NCI-H187 treated with DMSO at 0.1 percent for 48 hours (cell line): ENCODE results near the gene TPT1.
"Not testable (repeated sequence)": the region's sequence is repeated elsewhere in the genome, so short reads cannot be mapped to it uniquely, and the experiment has no call there.

Experiments used
- DNase-seq: peaks from one replicate; lab custom pipeline; 2025; lab: John Stamatoyannopoulos, UW

The TPT1 gene

GRCh38 chr13:45341034-45341798, at the start of gene TPT1:
TPT1 (minus strand) TSS chr13:45341183; CDS start chr13:45341069, 114 bp downstream.
- peak; percentile 79 for DNase-seq

GRCh38 chr13:45390348-45390747, 49.4 kb upstream of the TPT1 start:
- DNase-seq = not testable (repeated sequence)

- no peak for DNase-seq
Measured at GRCh38 chr13:45388664-45389063, 47.7 kb upstream of the TPT1 start.

DNA sequence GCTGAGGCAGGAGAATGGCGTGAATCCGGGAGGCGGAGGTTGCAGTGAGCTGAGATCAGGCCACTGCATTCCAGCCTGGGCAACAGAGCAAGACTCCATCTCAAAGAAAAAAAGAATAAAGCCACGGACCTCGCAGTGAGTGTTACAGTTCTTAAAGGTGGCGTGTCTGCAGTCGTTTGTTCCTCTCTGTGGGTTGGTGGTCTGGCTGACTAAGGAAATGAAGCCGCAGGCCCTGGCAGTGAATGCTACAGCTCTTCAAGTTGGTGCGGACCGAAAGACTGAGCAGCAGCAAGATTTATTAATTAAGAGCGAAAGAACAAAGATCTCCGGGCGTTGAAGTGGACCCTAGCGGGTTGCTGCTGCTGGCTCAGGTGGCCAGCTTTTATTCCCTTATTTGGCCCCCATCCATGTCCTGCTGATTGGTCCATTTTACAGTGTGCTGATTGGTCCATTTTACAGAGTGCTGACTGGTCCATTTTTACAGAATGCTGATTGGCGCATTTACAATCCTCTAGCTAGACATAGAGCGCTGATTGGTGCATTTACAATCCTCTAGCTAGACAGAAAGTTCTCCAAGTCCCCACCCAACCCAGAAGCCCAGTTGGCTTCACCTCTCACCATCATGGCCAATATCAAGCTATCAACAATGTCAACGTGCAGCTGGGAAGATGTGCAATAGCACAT, 46.1 kb upstream of the TPT1 start:
- DNase-seq = not testable (repeated sequence)

GRCh38 chr13:45385907-45386553, 45.0 kb upstream of the TPT1 start:
- DNase-seq = no peak

GRCh38 chr13:45385320-45385719, 44.3 kb upstream of the TPT1 start:
- DNase-seq = no peak

DNA sequence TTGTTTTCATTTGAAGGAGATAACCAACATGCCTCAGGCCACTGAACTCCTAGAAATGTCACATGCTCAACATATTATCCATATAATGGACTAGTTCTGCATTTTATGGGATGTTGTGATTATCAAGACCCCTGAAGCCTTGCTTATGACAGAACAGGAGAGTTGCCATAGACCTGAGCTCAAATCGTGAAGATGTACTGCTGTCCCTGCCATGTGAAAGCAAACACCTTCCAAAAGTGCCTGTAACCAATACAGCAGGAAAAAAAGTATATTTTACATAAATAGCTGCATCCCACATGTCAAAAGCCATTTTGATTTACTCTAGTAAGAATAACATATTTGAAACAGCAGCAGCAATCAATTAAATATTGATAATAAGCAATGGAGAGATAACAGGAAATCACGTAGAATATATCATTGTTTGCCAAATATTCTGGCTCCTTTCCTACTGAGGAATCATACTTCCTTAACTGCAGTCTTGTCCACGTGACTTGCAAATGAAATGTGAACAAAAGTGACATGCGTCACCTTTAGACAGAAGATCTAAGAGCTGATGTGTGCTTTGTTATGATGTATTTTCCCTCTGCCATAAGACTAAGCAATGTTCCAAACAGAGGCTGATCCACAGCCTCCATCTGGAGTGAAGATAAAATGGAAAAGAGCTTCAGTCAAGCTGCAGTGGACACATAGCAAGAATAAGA, 43.6 kb upstream of the TPT1 start:
- DNase-seq = no peak

DNA sequence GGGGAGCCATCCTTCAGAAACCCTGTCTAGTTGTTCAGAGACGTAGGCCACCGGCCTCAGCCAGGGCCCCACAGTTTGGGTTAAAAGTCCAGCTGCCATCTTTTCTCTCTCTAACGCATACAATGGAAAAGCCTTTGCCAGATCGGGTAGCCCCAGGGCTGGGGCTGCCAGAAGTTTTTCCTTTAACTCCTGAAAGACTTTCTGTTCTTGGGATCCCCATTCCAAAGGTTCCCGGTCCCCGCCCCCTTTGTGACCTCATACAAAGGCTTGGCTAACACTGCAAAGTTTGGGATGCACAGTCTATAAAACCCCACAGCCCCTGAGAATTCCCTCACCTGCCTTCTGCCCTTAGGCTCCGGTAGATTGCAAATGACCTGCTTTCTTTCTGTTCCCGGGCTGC, 41.8 kb upstream of the TPT1 start:
- not testable (repeated sequence) for DNase-seq

DNA sequence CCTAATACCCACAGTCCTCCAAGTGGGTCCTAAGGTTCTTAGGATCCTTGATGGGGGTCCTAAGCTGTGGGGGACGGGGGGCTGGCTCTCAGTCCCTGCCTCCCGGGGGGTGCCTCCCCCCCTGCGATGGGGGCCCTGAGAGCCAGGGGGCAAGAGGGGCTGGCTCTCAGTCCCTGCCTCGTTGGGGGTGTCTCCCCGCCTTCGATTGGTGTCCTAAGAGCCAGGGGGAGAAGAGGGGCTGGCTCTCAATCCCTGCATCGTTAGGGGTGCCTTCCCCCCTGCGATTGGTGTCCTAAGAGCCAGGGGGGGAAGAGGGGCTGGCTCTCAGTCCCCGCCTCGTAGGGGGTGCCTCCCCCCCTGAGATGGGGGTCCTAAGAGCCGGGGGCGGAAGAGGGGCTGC, 40.2 kb upstream of the TPT1 start:
- no peak for DNase-seq

DNA sequence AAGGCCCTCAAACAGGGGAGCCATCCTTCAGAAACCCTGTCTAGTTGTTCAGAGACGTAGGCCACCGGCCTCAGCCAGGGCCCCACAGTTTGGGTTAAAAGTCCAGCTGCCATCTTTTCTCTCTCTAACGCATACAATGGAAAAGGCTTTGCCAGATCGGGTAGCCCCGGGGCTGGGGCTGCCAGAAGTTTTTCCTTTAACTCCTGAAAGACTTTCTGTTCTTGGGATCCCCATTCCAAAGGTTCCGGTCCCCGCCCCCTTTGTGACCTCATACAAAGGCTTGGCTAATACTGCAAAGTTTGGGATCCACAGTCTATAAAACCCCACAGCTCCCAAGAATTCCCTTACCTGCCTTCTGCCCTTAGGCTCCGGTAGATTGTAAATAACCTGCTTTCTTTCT, 39.7 kb upstream of the TPT1 start:
- DNase-seq = not testable (repeated sequence)

DNA sequence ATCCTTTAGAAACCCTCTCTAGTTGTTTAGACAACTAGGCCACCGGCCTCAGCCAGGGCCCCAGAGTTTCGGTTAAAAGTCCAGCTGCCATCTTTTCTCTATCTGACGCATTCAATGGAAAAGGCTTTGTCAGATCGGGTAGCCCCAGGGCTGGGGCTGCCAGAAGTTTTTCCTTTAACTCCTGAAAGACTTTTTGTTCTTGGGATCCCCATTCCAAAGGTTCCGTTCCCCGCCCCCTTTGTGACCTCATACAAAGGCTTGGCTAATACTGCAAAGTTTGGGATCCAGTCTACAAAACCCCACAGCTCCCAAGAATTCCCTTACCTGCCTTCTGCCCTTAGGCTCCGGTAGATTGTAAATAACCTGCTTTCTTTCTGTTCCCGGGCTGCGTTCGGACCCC, 38.5 kb upstream of the TPT1 start:
- not testable (repeated sequence) for DNase-seq

DNA sequence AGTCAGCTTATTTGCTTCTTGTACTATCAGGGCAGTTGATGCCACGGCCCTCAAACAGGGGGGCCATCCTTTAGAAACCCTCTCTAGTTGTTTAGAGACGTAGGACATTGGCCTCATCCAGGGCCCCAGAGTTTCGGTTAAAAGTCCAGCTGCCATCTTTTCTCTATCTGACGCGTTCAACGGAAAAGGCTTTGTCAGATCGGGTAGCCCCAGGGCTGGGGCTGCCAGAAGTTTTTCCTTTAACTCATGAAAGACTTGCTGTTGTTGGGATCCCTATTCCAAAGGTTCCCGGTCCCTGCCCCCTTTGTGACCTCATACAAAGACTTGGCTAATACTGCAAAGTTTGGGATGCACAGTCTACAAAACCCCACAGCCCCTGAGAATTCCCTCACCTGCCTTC, 37.8 kb upstream of the TPT1 start:
- DNase-seq = not testable (repeated sequence)

DNA sequence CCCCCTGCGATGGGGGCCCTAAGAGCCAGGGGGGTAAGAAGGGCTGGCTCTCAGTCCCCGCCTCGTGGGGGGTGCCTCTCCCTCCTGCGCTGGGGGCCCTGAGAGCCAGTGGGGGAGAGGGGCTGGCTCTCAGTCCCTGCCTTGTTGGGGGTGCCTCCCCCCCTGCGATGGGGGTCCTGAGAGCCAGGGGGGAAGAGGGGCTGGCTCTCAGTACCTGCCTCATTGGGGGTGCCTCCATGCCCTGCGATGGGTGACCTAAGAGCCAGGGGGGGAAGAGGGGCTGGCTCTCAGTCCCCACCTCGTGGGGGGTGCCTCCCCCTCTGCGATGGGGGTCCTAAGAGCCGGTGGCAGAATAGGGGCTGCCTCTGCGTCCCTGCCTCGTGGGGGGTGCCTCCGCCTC, 36.3 kb upstream of the TPT1 start:
- DNase-seq = not testable (repeated sequence)

DNA sequence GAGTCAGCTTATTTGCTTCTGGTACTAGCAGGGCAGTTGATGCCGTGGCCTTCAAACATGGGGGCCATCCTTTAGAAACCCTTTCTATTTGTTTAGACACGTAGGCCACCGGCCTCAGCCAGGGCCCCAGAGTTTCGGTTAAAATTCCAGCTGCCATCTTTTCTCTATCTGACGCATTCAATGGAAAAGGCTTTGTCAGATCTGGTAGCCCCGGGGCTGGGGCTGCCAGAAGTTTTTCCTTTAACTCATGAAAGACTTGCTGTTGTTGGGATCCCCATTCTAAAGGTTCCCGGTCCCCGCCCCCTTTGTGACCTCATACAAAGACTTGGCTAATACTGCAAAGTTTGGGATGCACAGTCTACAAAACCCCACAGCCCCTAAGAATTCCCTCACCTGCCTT, 35.7 kb upstream of the TPT1 start:
- not testable (repeated sequence) for DNase-seq

GRCh38 chr13:45374917-45375316, 33.9 kb upstream of the TPT1 start:
- no peak for DNase-seq

DNA sequence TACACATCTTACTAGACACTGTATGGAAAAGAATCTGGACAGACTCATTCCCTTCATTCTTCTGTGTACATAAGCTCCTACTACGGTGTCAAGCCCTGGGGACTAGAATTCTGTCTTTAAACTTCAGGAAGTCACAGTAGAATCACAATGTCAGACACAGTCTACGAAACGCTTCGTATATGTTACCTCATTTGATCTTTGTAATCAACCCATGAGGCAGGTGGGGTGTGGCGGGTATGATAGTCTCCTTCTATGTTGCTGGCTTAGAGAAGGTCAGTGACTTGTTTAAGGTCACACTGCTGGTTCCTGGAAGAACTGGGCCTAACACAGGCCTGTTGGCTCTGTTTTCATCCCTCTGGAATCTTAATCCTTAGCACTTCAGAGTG, 32.2 kb upstream of the TPT1 start:
- DNase-seq = no peak

DNA sequence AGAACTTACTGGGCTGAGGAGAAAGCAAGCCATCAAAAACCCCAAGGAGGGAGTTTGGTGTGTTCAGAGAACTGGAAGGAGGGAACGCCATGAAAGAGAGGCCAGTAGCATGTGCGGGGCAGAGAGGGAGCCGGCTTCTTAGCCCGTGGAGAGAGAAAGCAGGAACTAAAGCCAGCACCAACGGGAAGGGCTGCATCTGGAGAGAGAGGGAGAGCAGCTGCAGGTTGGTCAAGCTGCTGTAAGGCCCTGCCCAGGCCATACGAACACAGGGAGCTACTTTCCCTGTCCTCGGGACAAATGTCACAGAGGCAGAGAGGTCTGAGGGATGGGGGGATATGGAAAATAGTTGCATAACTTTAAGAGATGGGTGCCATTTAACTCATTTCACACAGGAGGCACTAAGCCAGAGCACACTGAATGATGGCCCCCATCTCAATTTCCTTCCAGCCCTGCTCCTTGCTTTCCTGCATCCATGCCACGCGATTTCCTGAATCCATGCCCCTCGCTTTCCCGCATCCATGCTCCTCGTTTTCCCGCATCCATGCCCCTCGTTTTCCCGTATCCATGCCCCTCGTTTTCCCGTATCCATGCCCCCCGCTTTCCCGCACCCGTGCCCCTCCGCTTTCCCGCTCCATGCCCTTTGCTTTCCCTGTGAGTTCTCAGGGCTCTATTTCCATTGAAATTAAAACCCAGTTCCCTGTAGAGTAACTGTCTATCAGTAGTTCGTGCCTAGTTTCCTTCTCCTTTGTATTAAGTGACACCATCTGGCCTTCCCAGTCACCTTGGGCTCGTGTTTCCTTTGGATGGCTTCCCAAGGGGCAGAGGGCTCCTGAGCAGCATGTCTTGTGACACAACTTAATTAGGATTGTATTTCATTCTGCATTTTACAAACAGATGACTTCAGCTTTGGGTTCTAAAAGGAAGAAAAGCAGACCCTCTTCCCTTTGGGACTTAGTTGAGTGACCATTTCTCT, 31.5 kb upstream of the TPT1 start:
- DNase-seq = no peak

GRCh38 chr13:45370922-45371406, 30.0 kb upstream of the TPT1 start:
- no peak for DNase-seq

DNA sequence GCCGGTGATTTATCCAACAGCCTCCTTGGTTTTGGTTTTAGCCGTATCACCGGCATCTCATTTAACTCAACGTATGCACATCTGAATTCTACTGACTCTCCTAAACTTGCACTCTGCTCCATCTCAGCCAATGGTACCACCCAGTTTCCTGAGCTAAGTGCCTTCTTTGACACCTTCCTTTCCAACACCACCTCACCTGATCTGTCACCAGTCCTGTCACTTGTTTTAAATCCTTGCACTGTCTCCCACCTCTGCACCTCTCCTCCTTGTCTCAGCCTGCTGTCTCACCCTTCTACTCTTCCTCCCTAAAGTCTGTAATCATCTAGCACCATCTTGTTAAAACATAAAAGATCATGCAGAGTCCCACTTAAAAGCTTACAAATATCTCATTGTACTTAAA, 28.1 kb upstream of the TPT1 start:
- DNase-seq = no peak

DNA sequence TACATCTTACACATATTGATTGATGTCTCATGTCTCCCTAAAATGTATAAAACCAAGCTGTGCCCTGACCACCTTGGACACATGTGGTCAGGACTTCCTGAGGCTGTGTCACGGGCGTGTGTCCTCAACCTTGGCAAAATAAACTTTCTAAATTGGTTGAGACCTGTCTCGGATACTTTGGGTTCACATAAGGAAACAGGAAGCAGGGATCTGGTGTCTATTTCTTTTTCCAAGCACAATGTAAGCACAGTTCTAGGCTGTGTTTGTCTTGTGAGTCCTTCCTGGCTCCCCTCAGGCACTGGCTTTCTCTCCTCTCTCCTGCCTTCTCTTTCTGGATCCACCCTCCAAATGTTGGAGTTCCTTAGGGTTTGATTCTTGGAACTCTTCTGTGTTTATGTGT, 27.6 kb upstream of the TPT1 start:
- DNase-seq = no peak

GRCh38 chr13:45368005-45368404, 27.0 kb upstream of the TPT1 start:
- DNase-seq = no peak
